Esophagus squamous epithelium (tissue), 4 donors: ENCODE results near the gene EHD2.

ENCODE experiments used
- POLR2A ChIP-seq, 4 donors: fragments of 450-650 bp; IDR thresholded peaks; one replicate each; pipeline ENCODE4 v1.6.1; 2017; ENCODE audit warnings: antibody characterized with exemption in 4 of 4, mild to moderate bottlenecking in 4 of 4, moderate library complexity in 3 of 4
- TF ChIP-seq, protein P1 (sequence below), 6 experiments: fragments of 450-650 bp in 4 of 6; fragments of 200-600 bp in 2 of 6; sonication (generic) in 2 of 6; IDR thresholded peaks; one replicate each; pipeline ENCODE4 v1.5.1; 2016 to 2019; ENCODE audit warnings: antibody characterized with exemption in 6 of 6, mild to moderate bottlenecking in 4 of 6, moderate library complexity in 4 of 6

DNA sequence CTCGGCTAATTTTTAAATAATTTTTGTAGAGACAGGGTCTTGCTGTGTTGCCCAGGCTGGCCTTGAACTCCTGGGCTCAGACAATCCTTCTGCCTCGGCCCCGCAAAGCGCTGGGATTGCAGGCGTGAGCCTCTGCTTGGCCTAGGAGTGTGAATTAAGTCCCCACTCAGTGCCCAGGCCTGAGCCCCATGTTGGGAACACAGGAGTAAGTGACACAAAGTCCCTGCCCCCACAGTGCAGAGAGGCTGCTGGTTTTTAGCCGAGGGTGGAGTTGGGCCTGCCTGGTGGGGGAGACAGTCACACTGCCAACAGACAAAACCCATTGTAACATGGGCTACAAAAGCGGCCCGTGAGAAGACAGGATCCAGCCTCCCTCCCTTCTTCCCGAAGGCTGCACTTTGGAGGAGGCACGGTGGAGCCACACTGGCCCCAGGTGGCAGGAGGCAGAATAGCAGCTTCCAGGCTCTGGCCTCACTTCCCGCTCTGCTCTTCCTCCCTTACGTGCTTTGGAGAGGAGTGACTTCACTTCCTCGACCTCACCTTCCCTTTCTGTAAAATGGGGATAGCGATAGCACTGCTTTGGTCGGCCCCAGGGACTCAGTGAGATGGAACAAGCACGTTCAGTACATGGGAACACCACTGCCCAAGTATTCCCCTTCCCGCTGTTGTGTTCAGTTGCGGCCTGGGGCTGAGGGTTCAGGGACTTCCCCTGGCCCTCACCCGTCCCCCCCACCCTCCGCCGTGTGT is 15.2 kb upstream of the EHD2 start:
- TF ChIP-seq, protein P1, sequence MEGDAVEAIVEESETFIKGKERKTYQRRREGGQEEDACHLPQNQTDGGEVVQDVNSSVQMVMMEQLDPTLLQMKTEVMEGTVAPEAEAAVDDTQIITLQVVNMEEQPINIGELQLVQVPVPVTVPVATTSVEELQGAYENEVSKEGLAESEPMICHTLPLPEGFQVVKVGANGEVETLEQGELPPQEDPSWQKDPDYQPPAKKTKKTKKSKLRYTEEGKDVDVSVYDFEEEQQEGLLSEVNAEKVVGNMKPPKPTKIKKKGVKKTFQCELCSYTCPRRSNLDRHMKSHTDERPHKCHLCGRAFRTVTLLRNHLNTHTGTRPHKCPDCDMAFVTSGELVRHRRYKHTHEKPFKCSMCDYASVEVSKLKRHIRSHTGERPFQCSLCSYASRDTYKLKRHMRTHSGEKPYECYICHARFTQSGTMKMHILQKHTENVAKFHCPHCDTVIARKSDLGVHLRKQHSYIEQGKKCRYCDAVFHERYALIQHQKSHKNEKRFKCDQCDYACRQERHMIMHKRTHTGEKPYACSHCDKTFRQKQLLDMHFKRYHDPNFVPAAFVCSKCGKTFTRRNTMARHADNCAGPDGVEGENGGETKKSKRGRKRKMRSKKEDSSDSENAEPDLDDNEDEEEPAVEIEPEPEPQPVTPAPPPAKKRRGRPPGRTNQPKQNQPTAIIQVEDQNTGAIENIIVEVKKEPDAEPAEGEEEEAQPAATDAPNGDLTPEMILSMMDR (IDR thresholded peaks at IDR 0.05): peak; percentile 89 to 99 (median 96)
- no peak for TF ChIP-seq POLR2A (IDR thresholded peaks at IDR 0.05)
